GM19238 (cell line): Measurements from ENCODE around the gene ABCA12.

Source experiments
- DNase-seq: peaks from one replicate; pipeline ENCODE4 v3.0.0; 2011; ENCODE audit warnings: low spot score; ENCODE audit not compliant: insufficient read length

ABCA12 gene

GRCh38 chr2:215120401-215120800, 18.0 kb downstream of the ABCA12 start:
- DNase-seq, result no peak

GRCh38 chr2:215119847-215120246, 18.6 kb downstream of the ABCA12 start:
- no peak for DNase-seq

GRCh38 chr2:215110918-215111317, 27.5 kb downstream of the ABCA12 start:
- no peak for DNase-seq

GRCh38 chr2:215107216-215108056, 31.0 kb downstream of the ABCA12 start:
- no peak for DNase-seq

GRCh38 chr2:215105607-215106354, 32.6 kb downstream of the ABCA12 start:
- no peak for DNase-seq

GRCh38 chr2:215104226-215104625, 34.2 kb downstream of the ABCA12 start:
- no peak for DNase-seq

GRCh38 chr2:215098875-215099274, 39.6 kb downstream of the ABCA12 start:
- no peak for DNase-seq

GRCh38 chr2:215084080-215084479, 54.3 kb downstream of the ABCA12 start:
- no peak for DNase-seq

- no peak for DNase-seq
Measured at GRCh38 chr2:215083146-215083545, 55.3 kb downstream of the ABCA12 start.

- no peak for DNase-seq
Measured at GRCh38 chr2:215082446-215082845, 56.0 kb downstream of the ABCA12 start.

- no peak for DNase-seq
Measured at GRCh38 chr2:215080545-215080944, 57.9 kb downstream of the ABCA12 start.

- DNase-seq, result no peak
Measured at GRCh38 chr2:215071676-215072075, 66.8 kb downstream of the ABCA12 start.

GRCh38 chr2:215068399-215068798, 70.0 kb downstream of the ABCA12 start:
- no peak for DNase-seq

GRCh38 chr2:215066124-215066523, 72.3 kb downstream of the ABCA12 start:
- no peak for DNase-seq

- no peak for DNase-seq
Measured at GRCh38 chr2:215063526-215063925, 74.9 kb downstream of the ABCA12 start.

GRCh38 chr2:215060861-215061536, 77.4 kb downstream of the ABCA12 start:
- no peak for DNase-seq

GRCh38 chr2:215059724-215060123, 78.7 kb downstream of the ABCA12 start:
- DNase-seq, result no peak

GRCh38 chr2:215055891-215056290, 82.5 kb downstream of the ABCA12 start:
- DNase-seq, result no peak

GRCh38 chr2:215052810-215053209, 85.6 kb downstream of the ABCA12 start:
- no peak for DNase-seq

GRCh38 chr2:215052404-215052803, 86.0 kb downstream of the ABCA12 start:
- no peak for DNase-seq

GRCh38 chr2:215049341-215049740, 89.1 kb downstream of the ABCA12 start:
- DNase-seq, result no peak

GRCh38 chr2:215038421-215038820, 100.0 kb downstream of the ABCA12 start:
- no peak for DNase-seq
